Measurements from ENCODE around the gene DTD1. TPM values are rescaled to one million over a fixed set of nuclear protein-coding genes. Genes with fewer than 3 reads are reported as not detected.

DTD1 gene
- total RNA-seq, 6 donors from 2014 or later, result 19.9 to 31.2 (median 24.8) TPM

GRCh38 chr20:18815194-18815942 is 227.5 kb downstream of the DTD1 start:
- H3K4me1 ChIP-seq, result no peaks in the 10 kb centered on the region
- H3K27me3 ChIP-seq, result no peaks in the 10 kb centered on the region
- DNase-seq, result no peak
- TF ChIP-seq POLR2AphosphoS5 (IDR thresholded peaks at IDR 0.05) (no peak), POLR2A (IDR thresholded peaks at IDR 0.05) (no peak), EP300 (IDR thresholded peaks at IDR 0.05) (no peak), CTCF (IDR thresholded peaks at IDR 0.05) (no peak)
- H3K4me3 ChIP-seq, result no peak overlapping the region
- WGBS, 2 donors, result 85 to 93% methylated on average over 6 of the region's 6 CpGs
- ATAC-seq (ENCODE audit: low FRiP score in 2 of 2), result no peak
- no peak overlapping the region for H3K27ac ChIP-seq
- H3K9me3 ChIP-seq, result peaks cover 0 to 5% (median 0%) of the 10 kb centered on the region in 4 donors
- H3K36me3 ChIP-seq, result no peaks in the 10 kb centered on the region

Small RNA genes within 50 kb of the gene (small RNA-seq; reads per million reads assigned to genes)
- gene RN7SL638P (0 reads per million in 4 donors), gene RNU6ATAC34P (0 reads per million in 4 donors)

Other genes starting within 250 kb of the DTD1 start
- 10 to 100 TPM in 2 of 6 donors, 1 to 10 TPM in 4; 1.8 to 12.8 (median 4.4) TPM for gene DZANK1, start 121.0 kb upstream of the DTD1 start, total RNA-seq
- gene POLR3F, start 120.7 kb upstream of the DTD1 start, total RNA-seq, result 1 to 10 TPM; 3.1 to 9.7 (median 6.7) TPM
- gene RBBP9, start 90.8 kb upstream of the DTD1 start, total RNA-seq, result 10 to 100 TPM in 4 of 6 donors, 1 to 10 TPM in 2; 6.9 to 32.0 (median 15.0) TPM
- gene SEC23B, start 80.1 kb upstream of the DTD1 start, total RNA-seq, result 10 to 100 TPM; 21.3 to 74.3 (median 64.2) TPM
- gene SMIM26, start 20.6 kb upstream of the DTD1 start, total RNA-seq, result 10 to 100 TPM; 12.5 to 81.3 (median 63.7) TPM
- gene SCP2D1, start 225.7 kb downstream of the DTD1 start, total RNA-seq, result not detected

Measured in upper lobe of left lung (tissue), 6 donors.